KMS-11 (cell line): ENCODE data around the gene RNF39.

Experiments
- H2AFZ ChIP-seq: fragments of 200-600 bp; sonication (generic); 2 replicates; pipeline ENCODE4 v1.6.1; 2016; ENCODE audit warnings: antibody characterized with exemption, mixed run types, low read depth
- H3K27ac ChIP-seq: fragments of 200-600 bp; sonication (generic); 2 replicates; pipeline ENCODE4 v1.6.1; 2016; ENCODE audit warnings: mild to moderate bottlenecking, mixed run types
- H3K27me3 ChIP-seq: fragments of 200-600 bp; sonication (generic); 2 replicates; pipeline ENCODE4 v1.6.1; 2017; ENCODE audit warnings: mild to moderate bottlenecking, low read depth, mixed run types, moderate library complexity; ENCODE audit not compliant: insufficient read depth
- H3K36me3 ChIP-seq: fragments of 200-600 bp; sonication (generic); 2 replicates; pipeline ENCODE4 v1.6.1; 2017; ENCODE audit warnings: mild to moderate bottlenecking, mixed run types; ENCODE audit not compliant: insufficient read depth
- H3K4me1 ChIP-seq: fragments of 200-600 bp; sonication (generic); 2 replicates; pipeline ENCODE4 v1.6.1; 2016; ENCODE audit warnings: mild to moderate bottlenecking, low read depth, mixed run types; ENCODE audit not compliant: poor library complexity, severe bottlenecking
- H3K4me2 ChIP-seq: fragments of 200-600 bp; sonication (generic); 2 replicates; pipeline ENCODE4 v1.7.0; 2016; ENCODE audit warnings: mild to moderate bottlenecking, mixed run types
- H3K4me3 ChIP-seq: fragments of 200-600 bp; sonication (generic); IDR thresholded peaks from 2 replicates; pipeline ENCODE4 v1.6.1; 2017; ENCODE audit warnings: low read depth, low read length, mixed read lengths; ENCODE audit not compliant: insufficient read depth
- H3K79me2 ChIP-seq: fragments of 200-600 bp; sonication (generic); 2 replicates; pipeline ENCODE4 v1.6.1; 2016; ENCODE audit warnings: low read depth, mixed run types; ENCODE audit not compliant: insufficient read depth
- H3K9ac ChIP-seq: fragments of 200-600 bp; sonication (generic); 2 replicates; pipeline ENCODE4 v1.6.1; 2016; ENCODE audit warnings: mild to moderate bottlenecking, mixed run types
- H4K20me1 ChIP-seq: fragments of 200-600 bp; sonication (generic); 2 replicates; pipeline ENCODE4 v1.6.1; 2016; ENCODE audit warnings: mild to moderate bottlenecking, mixed run types; ENCODE audit not compliant: insufficient read depth
- CTCF ChIP-seq: fragments of 200-600 bp; sonication (generic); conservative IDR thresholded peaks from 2 replicates; pipeline ENCODE4 v1.6.1; 2017; ENCODE audit warnings: low read depth, mild to moderate bottlenecking, antibody characterized with exemption, low read length, moderate library complexity, mixed read lengths

Gene RNF39

GRCh38 chr6:30067460-30068139 is 8.0 kb downstream of the RNF39 start:
- peak overlapping the region; percentile 14; the same call in 1 of the 2 replicates for H3K27ac ChIP-seq
- H4K20me1 ChIP-seq: no peaks in the 10 kb centered on the region
- H2AFZ ChIP-seq: peak overlapping the region; percentile 86
- H3K27me3 ChIP-seq: no peaks in the 10 kb centered on the region
- peaks cover 16% of the 10 kb centered on the region; the same call in 1 of the 2 replicates for H3K79me2 ChIP-seq
- H3K4me3 ChIP-seq: peak overlapping the region; percentile 43
- H3K9ac ChIP-seq: peak overlapping the region; percentile 48; the same call in 1 of the 2 replicates
- TF ChIP-seq CTCF: no peak
- H3K36me3 ChIP-seq: no peaks in the 10 kb centered on the region
- peaks cover 18% of the 10 kb centered on the region for H3K4me1 ChIP-seq
- H3K4me2 ChIP-seq: peak overlapping the region; percentile 79

GRCh38 chr6:30066577-30067459 is 8.8 kb downstream of the RNF39 start, which contains the start of gene PPP1R11:
Gene PPP1R11 (plus strand): TSS chr6:30067198. CDS start chr6:30067411, 213 bp downstream.
- Histone ChIP-seq H3K4me3 (peak within 1 kb of the TSS; percentile 43), H3K4me1 (peaks cover 22% of the 10 kb centered on the region), H3K79me2 (peaks cover 21% of the 10 kb centered on the region; the same call in 1 of the 2 replicates), H2AFZ (peak within 1 kb of the TSS; percentile 86), H3K27ac (peak within 1 kb of the TSS; percentile 58), H3K9ac (peak within 1 kb of the TSS; percentile 48; the same call in 1 of the 2 replicates), H3K27me3 (no peaks in the 10 kb centered on the region), H3K4me2 (peak within 1 kb of the TSS; percentile 79), H4K20me1 (no peaks in the 10 kb centered on the region), H3K36me3 (no peaks in the 10 kb centered on the region)
- TF ChIP-seq CTCF: no peak

GRCh38 chr6:30066082-30066481 is 9.5 kb downstream of the RNF39 start:
- no peak for TF ChIP-seq CTCF
- Histone ChIP-seq H3K9ac (peak overlapping the region; percentile 36; the same call in 1 of the 2 replicates), H3K27ac (peak overlapping the region; percentile 58), H3K4me2 (peak overlapping the region; percentile 76), H3K4me1 (peaks cover 23% of the 10 kb centered on the region), H3K4me3 (no peak overlapping the region), H2AFZ (peak overlapping the region; percentile 52), H3K36me3 (no peaks in the 10 kb centered on the region), H4K20me1 (no peaks in the 10 kb centered on the region), H3K27me3 (no peaks in the 10 kb centered on the region), H3K79me2 (peaks cover 24% of the 10 kb centered on the region; the same call in 1 of the 2 replicates)

GRCh38 chr6:30063315-30063714 is 12.3 kb downstream of the RNF39 start:
- H3K4me3 ChIP-seq: no peak overlapping the region
- no peak overlapping the region for H2AFZ ChIP-seq
- H3K36me3 ChIP-seq: no peaks in the 10 kb centered on the region
- H3K27ac ChIP-seq: no peak overlapping the region
- no peaks in the 10 kb centered on the region for H3K27me3 ChIP-seq
- peaks cover 32% of the 10 kb centered on the region; the same call in 1 of the 2 replicates for H3K79me2 ChIP-seq
- peaks cover 31% of the 10 kb centered on the region for H3K4me1 ChIP-seq
- no peak overlapping the region for H3K9ac ChIP-seq
- no peaks in the 10 kb centered on the region for H4K20me1 ChIP-seq
- H3K4me2 ChIP-seq: no peak overlapping the region
- no peak for TF ChIP-seq CTCF
